Measurements from ENCODE around the gene NOCT. TPM values are rescaled to one million over a fixed set of nuclear protein-coding genes. Genes with fewer than 3 reads are reported as not detected.

NOCT gene
- total RNA-seq, 4 donors from 2014 or later: 2.3 to 7.4 (median 2.7) TPM; not detected in 1

GRCh38 chr4:139009702-139010101, 5.9 kb upstream of the NOCT start:
- H3K27me3 ChIP-seq: no peaks in the 10 kb centered on the region
- TF ChIP-seq POLR2A (IDR thresholded peaks at IDR 0.05) (no peak), CTCF (IDR thresholded peaks at IDR 0.05) (no peak)
- H3K4me1 ChIP-seq: no peaks in the 10 kb centered on the region
- H3K4me3 ChIP-seq: no peak overlapping the region
- DNase-seq: no peak
- H3K27ac ChIP-seq: no peak overlapping the region
- H3K36me3 ChIP-seq: no peaks in the 10 kb centered on the region
- intact Hi-C loops (cut with DNase I; ENCODE audit: low total_unique reads): no loop called here
- H3K9me3 ChIP-seq: peaks cover 0 to 4% of the 10 kb centered on the region in 2 donors

DNA sequence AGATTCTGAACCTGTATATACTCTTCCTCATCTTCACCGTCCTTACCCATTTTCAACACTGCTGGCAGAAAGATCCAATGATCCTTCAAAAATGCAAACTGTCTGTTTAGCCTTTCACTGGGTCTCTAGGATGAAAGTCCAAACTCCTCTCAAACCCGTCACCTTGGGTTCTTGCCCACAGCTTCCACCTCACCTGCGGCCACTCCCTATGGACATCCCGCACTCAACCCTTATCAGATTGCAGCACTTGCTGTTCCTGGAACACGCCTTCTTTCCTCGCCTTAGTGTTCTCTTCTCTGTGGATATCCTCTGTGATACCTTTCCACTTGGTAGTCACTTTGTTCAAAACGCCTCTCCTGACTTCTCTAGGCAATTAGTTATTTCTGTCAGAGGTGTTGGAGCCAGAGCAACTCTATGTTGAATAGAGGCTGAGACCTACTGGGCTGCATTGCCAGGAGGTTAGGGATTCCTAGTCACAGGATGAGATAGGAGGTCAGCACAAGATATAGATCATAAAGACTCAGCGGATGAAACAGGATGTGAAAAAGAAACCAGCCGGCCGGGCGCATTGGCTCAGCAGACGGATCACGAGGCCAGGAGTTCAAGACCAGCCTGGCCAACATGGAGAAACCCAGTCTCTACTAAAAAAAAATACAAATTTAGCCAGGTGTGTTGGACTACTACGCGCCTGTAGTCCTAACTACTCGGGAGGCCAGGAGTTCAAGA, 4.2 kb upstream of the NOCT start:
- Histone ChIP-seq H3K9me3 (peaks cover 0 to 4% of the 10 kb centered on the region in 2 donors), H3K27me3 (no peaks in the 10 kb centered on the region), H3K4me3 (no peak overlapping the region), H3K4me1 (no peaks in the 10 kb centered on the region), H3K36me3 (no peaks in the 10 kb centered on the region), H3K27ac (no peak overlapping the region)
- no peak for DNase-seq
- TF ChIP-seq CTCF (IDR thresholded peaks at IDR 0.05): no peak
- intact Hi-C loops (cut with DNase I; ENCODE audit: low total_unique reads): no loop called here

DNA sequence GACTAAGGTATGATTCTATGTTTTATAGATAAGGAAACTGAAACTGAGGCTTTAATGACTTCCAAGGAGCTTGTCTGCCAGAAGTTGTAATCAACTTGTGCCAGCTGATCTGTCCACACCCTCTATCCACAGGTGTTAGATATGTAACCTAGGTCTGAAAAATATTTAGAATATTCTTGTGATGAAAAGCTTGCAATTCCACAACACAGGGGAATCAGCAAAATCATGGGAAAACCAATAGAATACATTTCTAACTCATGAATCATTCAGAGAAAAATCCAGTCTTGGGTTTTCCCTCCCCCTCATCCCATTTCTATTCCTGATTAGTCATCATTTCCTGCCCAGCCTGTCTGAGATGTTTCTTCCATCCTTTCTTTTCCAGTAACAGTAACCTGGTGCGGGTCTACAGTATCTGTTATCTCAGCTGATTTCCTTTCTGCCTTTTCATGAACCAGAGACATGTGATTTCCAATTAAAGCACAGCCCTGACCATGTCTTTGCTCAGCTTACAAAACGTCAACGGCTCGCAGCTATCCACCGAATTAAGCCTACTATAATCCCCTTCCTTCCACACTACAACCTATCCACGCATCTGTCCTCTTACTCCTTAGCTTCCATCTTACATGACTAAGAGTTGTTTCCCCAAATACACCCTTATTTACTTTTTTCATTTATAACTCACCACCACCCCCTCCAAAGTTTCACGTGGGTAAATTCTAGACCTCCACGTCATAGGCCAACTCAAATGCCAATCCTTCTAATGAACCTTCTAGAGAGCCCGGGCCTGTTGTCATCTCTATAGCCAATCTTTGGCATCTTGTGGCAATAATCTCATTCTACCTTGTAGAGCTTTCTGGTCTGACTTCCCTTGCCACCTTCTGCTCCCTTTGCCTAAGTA, 961 bp upstream of the NOCT start:
- TF ChIP-seq POLR2A (IDR thresholded peaks at IDR 0.05) (no peak), CTCF (IDR thresholded peaks at IDR 0.05) (no peak)
- H3K27me3 ChIP-seq: no peaks in the 10 kb centered on the region
- H3K4me3 ChIP-seq: peak overlapping the region; percentile 26 to 71
- peak in 1 of 2 donors; percentile 39 for DNase-seq
- no peaks in the 10 kb centered on the region for H3K9me3 ChIP-seq
- intact Hi-C loops (cut with DNase I; ENCODE audit: low total_unique reads): no loop called here
- no peaks in the 10 kb centered on the region for H3K36me3 ChIP-seq
- peak overlapping the region; percentile 83 to 87 for H3K27ac ChIP-seq
- H3K4me1 ChIP-seq: no peaks in the 10 kb centered on the region

DNA sequence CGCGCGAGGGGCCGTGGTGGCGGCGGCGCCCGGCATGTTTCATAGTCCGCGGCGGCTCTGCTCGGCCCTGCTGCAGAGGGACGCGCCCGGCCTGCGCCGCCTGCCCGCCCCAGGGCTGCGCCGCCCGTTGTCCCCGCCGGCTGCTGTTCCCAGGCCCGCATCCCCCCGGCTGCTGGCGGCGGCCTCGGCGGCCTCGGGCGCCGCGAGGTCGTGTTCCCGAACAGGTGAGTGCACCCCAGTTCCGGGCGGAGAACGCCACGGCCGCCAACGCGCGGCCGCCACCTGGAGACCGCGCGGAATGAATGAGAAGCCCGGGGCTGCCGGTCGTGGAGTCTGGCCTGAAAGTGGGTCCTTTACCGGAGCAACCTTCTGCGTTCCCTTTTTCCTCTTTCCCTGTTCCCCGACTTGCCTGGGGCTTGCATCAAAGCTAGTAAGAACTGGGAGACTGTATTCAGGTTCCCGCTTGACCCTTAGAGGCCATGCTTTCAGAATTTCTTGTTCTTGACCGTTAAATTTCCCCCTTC, 429 bp downstream of the NOCT start:
- Histone ChIP-seq H3K36me3 (no peaks in the 10 kb centered on the region), H3K27ac (peak overlapping the region; percentile 83 to 87), H3K27me3 (no peaks in the 10 kb centered on the region), H3K4me1 (no peaks in the 10 kb centered on the region), H3K9me3 (no peaks in the 10 kb centered on the region), H3K4me3 (peak overlapping the region; percentile 26 to 71)
- intact Hi-C loops (cut with DNase I; ENCODE audit: low total_unique reads): no loop called here
- TF ChIP-seq POLR2A (IDR thresholded peaks at IDR 0.05) (no peak), CTCF (IDR thresholded peaks at IDR 0.05) (no peak)
- DNase-seq: no peak

- no peaks in the 10 kb centered on the region for H3K36me3 ChIP-seq
- H3K4me1 ChIP-seq: no peaks in the 10 kb centered on the region
- no peaks in the 10 kb centered on the region for H3K27me3 ChIP-seq
- H3K27ac ChIP-seq: no peak overlapping the region
- no peak for DNase-seq
- H3K4me3 ChIP-seq: no peak overlapping the region
- no peaks in the 10 kb centered on the region for H3K9me3 ChIP-seq
- intact Hi-C loops (cut with DNase I; ENCODE audit: low total_unique reads): no loop called here
- no peak for TF ChIP-seq POLR2A (IDR thresholded peaks at IDR 0.05)
- TF ChIP-seq CTCF (IDR thresholded peaks at IDR 0.05): no peak
These were observed 2.3 kb downstream of the NOCT start for GRCh38 chr4:139017861-139018260.

Data from uterus (tissue), 4 donors.